GM12873 (cell line): ENCODE results near the gene MATN1.

Experiments used
- CTCF ChIP-seq: IDR thresholded peaks from 2 replicates; pipeline ENCODE4 v1.5.1; 2012; ENCODE audit warnings: low read depth, mild to moderate bottlenecking, moderate library complexity, low read length, control low read depth; ENCODE audit not compliant: insufficient read depth; ENCODE audit errors: missing control alignments

MATN1 gene

DNA sequence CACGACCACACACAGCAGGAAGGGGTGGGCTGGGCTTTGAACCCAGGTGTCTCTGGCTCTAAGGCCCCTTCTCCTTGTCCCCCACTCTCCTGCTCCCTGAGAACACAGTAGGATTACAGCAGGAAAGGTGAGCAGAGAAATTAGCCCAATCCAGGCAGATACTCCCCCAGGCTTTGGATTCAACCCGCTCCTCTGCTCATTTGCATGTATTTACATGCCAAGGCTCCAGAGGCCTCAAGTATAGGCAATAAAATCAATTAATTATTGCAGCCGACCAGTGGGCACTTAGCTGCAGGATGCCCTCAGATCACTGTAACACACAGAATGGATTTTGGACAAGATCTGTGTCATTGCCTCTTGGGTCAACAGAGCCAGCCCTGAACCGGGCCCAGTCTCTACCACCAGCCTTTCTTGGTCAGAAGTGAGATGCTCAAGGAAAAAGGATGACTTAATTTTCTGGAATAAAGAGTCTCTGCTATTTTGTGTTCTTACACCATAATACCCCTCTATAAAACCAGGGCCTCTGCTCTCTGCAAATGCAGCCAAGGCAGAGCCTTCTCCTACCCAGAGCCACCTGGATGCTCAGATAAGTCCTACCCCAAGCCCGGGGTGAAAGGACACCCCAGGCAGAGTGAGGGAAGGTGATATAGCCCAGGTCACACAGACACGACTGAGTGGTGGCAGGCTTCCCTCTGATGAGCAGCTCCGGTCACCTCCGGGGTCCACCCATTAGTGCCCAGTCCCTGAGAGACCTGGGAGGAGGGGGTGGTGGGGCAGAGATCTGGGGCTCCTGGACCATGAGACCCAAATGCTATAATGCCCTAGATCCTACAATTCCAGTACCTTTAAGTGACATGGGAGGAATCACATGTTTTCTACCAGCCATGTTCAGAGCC lies 28.9 kb downstream of the MATN1 start:
- TF ChIP-seq CTCF: no peak

DNA sequence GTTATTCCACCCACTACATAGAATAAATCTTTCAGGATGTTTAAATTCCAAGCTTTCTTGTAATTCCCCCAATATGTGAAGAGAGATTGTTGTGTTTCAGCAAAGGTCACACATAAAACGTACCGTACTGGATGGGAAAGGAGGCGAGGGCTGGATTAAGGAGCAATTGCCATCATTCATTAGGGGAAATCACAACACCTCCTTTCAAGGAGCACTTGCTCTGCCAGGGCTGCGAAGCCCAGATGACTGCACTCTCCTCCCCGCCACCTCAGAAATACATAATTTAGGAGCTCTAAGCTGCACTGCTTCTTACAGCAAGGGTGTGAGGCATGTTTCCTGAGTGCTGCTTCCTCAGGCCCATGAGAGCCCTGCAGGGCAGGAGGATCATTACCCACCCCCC lies 29.6 kb downstream of the MATN1 start:
- TF ChIP-seq CTCF: no peak

DNA sequence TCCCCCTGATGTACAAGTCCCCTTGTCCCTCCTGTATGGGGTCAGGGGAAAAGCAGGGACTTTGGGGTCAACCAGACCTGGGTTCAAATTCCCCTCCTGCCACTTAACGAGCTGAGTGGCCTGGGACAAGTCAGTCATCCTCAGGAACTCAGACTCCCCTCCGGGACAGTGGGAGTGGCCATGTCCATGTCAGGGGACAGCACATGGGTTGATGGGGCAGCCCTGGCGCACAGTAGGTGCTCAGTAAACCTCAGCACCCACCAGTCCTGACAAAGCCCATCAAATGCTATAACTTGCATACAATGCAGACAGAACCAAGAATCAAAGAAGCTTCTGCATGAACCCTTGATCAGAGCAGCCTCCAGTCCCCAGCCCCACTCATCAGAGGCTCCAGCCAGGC lies 30.0 kb downstream of the MATN1 start:
- no peak for TF ChIP-seq CTCF

- TF ChIP-seq CTCF: no peak
Measured at GRCh38 chr1:30692948-30693301, 30.5 kb downstream of the MATN1 start.

DNA sequence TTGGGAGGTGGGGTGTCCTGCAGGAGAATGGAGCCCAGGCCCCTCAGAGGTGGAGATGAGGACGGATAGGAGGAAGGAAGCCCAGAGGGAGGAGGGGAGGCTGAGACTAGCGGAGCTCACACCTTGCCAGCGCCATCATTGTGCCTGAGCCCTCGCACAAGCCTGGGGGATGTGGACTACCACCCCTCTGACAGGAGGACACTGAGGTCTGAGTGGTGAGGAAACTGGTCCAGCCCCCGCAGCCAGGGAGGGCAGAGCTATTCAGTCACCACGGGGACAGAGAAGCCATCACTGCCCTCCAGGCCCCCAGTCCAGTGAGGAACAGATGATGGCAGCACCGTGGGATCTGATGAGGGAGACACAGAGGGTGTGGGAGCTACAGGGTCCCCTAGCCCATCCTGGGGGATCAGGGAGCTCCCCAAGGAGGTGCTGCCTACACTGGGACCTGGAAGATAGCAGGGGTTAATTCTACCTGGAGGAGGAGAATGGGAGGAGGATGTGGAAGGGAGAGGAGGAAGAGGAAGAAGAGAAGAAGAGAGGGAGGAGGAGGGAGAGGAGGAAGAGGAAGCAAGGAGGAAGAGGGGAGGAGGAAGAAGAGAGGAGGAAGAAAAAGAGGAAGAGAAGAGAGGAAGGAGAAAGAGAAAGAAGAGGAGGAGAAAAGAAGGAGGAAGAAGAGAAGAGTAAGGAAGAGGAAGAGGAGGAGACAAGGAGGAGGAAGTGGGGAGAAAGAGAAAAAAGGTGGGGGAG lies 31.0 kb downstream of the MATN1 start:
- no peak for TF ChIP-seq CTCF

GRCh38 chr1:30691480-30691879 lies 31.9 kb downstream of the MATN1 start:
- no peak for TF ChIP-seq CTCF

- TF ChIP-seq CTCF: no peak
Measured at GRCh38 chr1:30689901-30690645, 33.3 kb downstream of the MATN1 start.
